H9 (cell line): Measurements from ENCODE around the gene HS6ST3. TPM values are rescaled to one million over a fixed set of nuclear protein-coding genes. Genes with fewer than 3 reads are reported as not detected.

ENCODE experiments used
- DNase-seq: peaks from one replicate; pipeline ENCODE4 v3.0.0-alpha.2; 2017
- H2AFZ ChIP-seq: one replicate; pipeline ENCODE4 v1.6.1; 2013; ENCODE audit warnings: mild to moderate bottlenecking, low read length, control low read depth, moderate library complexity
- H2AK5ac ChIP-seq: 2 replicates; pipeline ENCODE4 v1.6.1; 2013; ENCODE audit warnings: low read length, control low read depth, mixed read lengths; ENCODE audit not compliant: insufficient read length
- H2BK120ac ChIP-seq: one replicate; pipeline ENCODE4 v1.6.1; 2013; ENCODE audit warnings: low read depth, mild to moderate bottlenecking, low read length, control low read depth, inconsistent platforms; ENCODE audit not compliant: poor library complexity, severe bottlenecking
- H2BK12ac ChIP-seq: 2 replicates; pipeline ENCODE4 v1.6.1; 2013; ENCODE audit warnings: low read length, control low read depth, mixed read lengths, low read depth; ENCODE audit not compliant: insufficient read length
- H2BK15ac ChIP-seq: 2 replicates; pipeline ENCODE4 v1.6.1; 2013; ENCODE audit warnings: low read depth, low read length, control low read depth
- H2BK20ac ChIP-seq: one replicate; pipeline ENCODE4 v1.6.1; 2013; ENCODE audit warnings: low read depth, mild to moderate bottlenecking, low read length, control low read depth, inconsistent platforms; ENCODE audit not compliant: poor library complexity, severe bottlenecking
- H2BK5ac ChIP-seq: 2 replicates; pipeline ENCODE4 v1.6.1; 2013; ENCODE audit warnings: low read length, control low read depth, mixed read lengths; ENCODE audit not compliant: insufficient read length
- H3K14ac ChIP-seq: 2 replicates; pipeline ENCODE4 v1.6.1; 2013; ENCODE audit warnings: low read length, control low read depth; ENCODE audit not compliant: insufficient read depth
- H3K18ac ChIP-seq: 2 replicates; pipeline ENCODE4 v1.6.1; 2013; ENCODE audit warnings: low read depth, mild to moderate bottlenecking, mixed read lengths, low read length, control low read depth; ENCODE audit not compliant: insufficient read length
- H3K23ac ChIP-seq: 2 replicates; pipeline ENCODE4 v1.6.1; 2013; ENCODE audit warnings: low read length, control low read depth, mixed read lengths, low read depth; ENCODE audit not compliant: insufficient read length
- H3K23me2 ChIP-seq: 2 replicates; pipeline ENCODE4 v1.6.1; 2013; ENCODE audit warnings: low read depth, mild to moderate bottlenecking, mixed read lengths, low read length, control low read depth; ENCODE audit not compliant: insufficient read length, poor library complexity, severe bottlenecking
- H3K27ac ChIP-seq: 2 replicates; pipeline ENCODE4 v1.5.1; 2013; ENCODE audit warnings: low read length, control low read depth, mixed read lengths, low read depth; ENCODE audit not compliant: insufficient read length
- H3K27me3 ChIP-seq: 2 replicates; pipeline ENCODE4 v1.6.1; 2013; ENCODE audit warnings: low read length, control low read depth, inconsistent platforms; ENCODE audit not compliant: insufficient read depth
- H3K4ac ChIP-seq: 2 replicates; pipeline ENCODE4 v1.6.1; 2013; ENCODE audit warnings: low read depth, mild to moderate bottlenecking, control low read depth, inconsistent platforms, low read length, moderate library complexity
- H3K4me1 ChIP-seq: 2 replicates; pipeline ENCODE4 v1.6.1; 2013; ENCODE audit warnings: low read length, control low read depth, inconsistent platforms; ENCODE audit not compliant: insufficient read depth
- H3K4me2 ChIP-seq: 2 replicates; pipeline ENCODE4 v1.6.1; 2013; ENCODE audit warnings: low read length, control low read depth, mixed read lengths; ENCODE audit not compliant: insufficient read length, insufficient read depth
- H3K56ac ChIP-seq: 2 replicates; pipeline ENCODE4 v1.6.1; 2013; ENCODE audit warnings: low read depth, mild to moderate bottlenecking, mixed read lengths, low read length, control low read depth; ENCODE audit not compliant: insufficient read length
- H3K79me1 ChIP-seq: 2 replicates; pipeline ENCODE4 v1.6.1; 2013; ENCODE audit warnings: low read depth, mild to moderate bottlenecking, moderate library complexity, low read length, control low read depth, inconsistent platforms; ENCODE audit not compliant: insufficient read depth, poor library complexity, severe bottlenecking
- H3K79me2 ChIP-seq: 2 replicates; pipeline ENCODE4 v1.6.1; 2013; ENCODE audit warnings: low read length, control low read depth, inconsistent platforms; ENCODE audit not compliant: insufficient read depth
- H3K9ac ChIP-seq: 2 replicates; pipeline ENCODE4 v1.6.1; 2013; ENCODE audit warnings: low read length, control low read depth, mixed read lengths; ENCODE audit not compliant: insufficient read length; ENCODE audit errors: extremely low read depth
- H3K9me3 ChIP-seq: one replicate; pipeline ENCODE4 v1.6.1; 2013; ENCODE audit warnings: low read depth, low read length, inconsistent platforms; ENCODE audit not compliant: control insufficient read depth
- H3T11ph ChIP-seq: one replicate; pipeline ENCODE4 v1.6.1; 2013; ENCODE audit warnings: mild to moderate bottlenecking, low read length, control low read depth, inconsistent platforms
- H4K20me1 ChIP-seq: one replicate; pipeline ENCODE4 v1.6.1; 2013; ENCODE audit not compliant: control insufficient read depth, insufficient read length, insufficient read depth
- H4K5ac ChIP-seq: 2 replicates; pipeline ENCODE4 v1.6.1; 2013; ENCODE audit warnings: low read depth, mild to moderate bottlenecking, mixed read lengths, low read length, control low read depth; ENCODE audit not compliant: insufficient read length
- H4K8ac ChIP-seq: replicated peaks from 2 replicates; pipeline ENCODE4 v1.6.1; 2013; ENCODE audit warnings: low read length, control low read depth, mixed read lengths, low read depth; ENCODE audit not compliant: insufficient read length
- H4K91ac ChIP-seq: 2 replicates; pipeline ENCODE4 v1.6.1; 2013; ENCODE audit warnings: low read depth, mild to moderate bottlenecking, moderate library complexity, mixed read lengths, low read length, control low read depth; ENCODE audit not compliant: insufficient read length
- H3K27ac Mint-ChIP-seq, 3 experiments: 2 replicates in 2 of 3; 3 replicates in 1 of 3; pipeline ENCODE4 v1.8.0; 2020 to 2021; ENCODE audit warnings: mixed read lengths in 3 of 3, mild to moderate bottlenecking in 1 of 3, moderate library complexity in 1 of 3
- H3K27me3 Mint-ChIP-seq: 2 replicates; pipeline ENCODE4 v1.8.0; 2021; ENCODE audit warnings: low read depth, mild to moderate bottlenecking, moderate library complexity, mixed read lengths
- H3K36me3 Mint-ChIP-seq, 3 experiments: 2 replicates in 2 of 3; 3 replicates in 1 of 3; pipeline ENCODE4 v1.8.0; 2020 to 2021; ENCODE audit warnings: low read depth in 3 of 3, mixed read lengths in 3 of 3; ENCODE audit not compliant: insufficient read depth in 1 of 3
- H3K4me1 Mint-ChIP-seq, 2 experiments: 2 replicates each; pipeline ENCODE4 v1.8.0; 2020; ENCODE audit warnings: mixed read lengths in 2 of 2
- H3K4me3 Mint-ChIP-seq, 2 experiments: 2 replicates in 1 of 2; 3 replicates in 1 of 2; pipeline ENCODE4 v1.8.0; 2020 to 2021; ENCODE audit warnings: mild to moderate bottlenecking in 2 of 2, mixed read lengths in 2 of 2, moderate library complexity in 1 of 2
- H3K9me3 Mint-ChIP-seq, 2 experiments: 2 replicates in 1 of 2; 3 replicates in 1 of 2; pipeline ENCODE4 v1.8.0; 2020; ENCODE audit warnings: mild to moderate bottlenecking in 2 of 2, mixed read lengths in 2 of 2, moderate library complexity in 1 of 2
- WGBS: extraction: QIAGEN DNeasy Blood & Tissue Kit; methylation state at CpG from one replicate; pipeline ENCODE4 v1.1.7; 2013; ENCODE audit warnings: missing lambda C conversion rate, low lambda C conversion rate, mixed read lengths; ENCODE audit not compliant: insufficient read length; ENCODE audit errors: extremely low coverage; 5-methylcytosine and 5-hydroxymethylcytosine counted together
- total RNA-seq: library from RNA; stranded (reverse); gene quantifications from 2 replicates; pipeline ENCODE4 v1.2.1, GENCODE V29; 2021
- TF ChIP-seq, protein P1 (sequence below): fragments of 200-600 bp; sonication (generic); conservative IDR thresholded peaks from 3 replicates; pipeline ENCODE4 v1.8.0; 2021; ENCODE audit warnings: antibody characterized with exemption, mild to moderate bottlenecking

Gene HS6ST3
- total RNA-seq, 1 experiment from 2014 or later, result 0.44 TPM

GRCh38 chr13:96811049-96811448 is 721.1 kb downstream of the HS6ST3 start:
- no peaks in the 10 kb centered on the region for H3K4me1 Mint-ChIP-seq
- H3K4me3 Mint-ChIP-seq, result no peak overlapping the region
- H2BK20ac ChIP-seq, result no peak overlapping the region

More at GRCh38 chr13:96811049-96811448, 721.1 kb downstream of the HS6ST3 start:
- H3K27me3 ChIP-seq, result no peaks in the 10 kb centered on the region
- no peak overlapping the region for H4K91ac ChIP-seq
- no peak overlapping the region for H2AFZ ChIP-seq
- no peak overlapping the region for H2BK12ac ChIP-seq
- Mint-ChIP-seq H3K27me3 (no peaks in the 10 kb centered on the region), H3K9me3 (peaks cover 4 to 5% of the 10 kb centered on the region in 2 experiments; a peak in 4 of 5 replicates), H3K27ac (no peak overlapping the region), H3K36me3 (peaks cover 0 to 10% (median 0%) of the 10 kb centered on the region in 3 experiments; a peak in 5 of 7 replicates)
- H2AK5ac ChIP-seq, result no peak overlapping the region
- no peak overlapping the region for H2BK5ac ChIP-seq
- H3K4ac ChIP-seq, result no peak overlapping the region
- H3K14ac ChIP-seq, result no peak overlapping the region
- no peaks in the 10 kb centered on the region for H3K9me3 ChIP-seq
- no CpG with 5 or more reads among the region's 5 CpGs for WGBS
- H3K18ac ChIP-seq, result no peak overlapping the region
- no peak overlapping the region for H4K8ac ChIP-seq
- H3K4me2 ChIP-seq, result no peak overlapping the region
- no peaks in the 10 kb centered on the region for H3K23me2 ChIP-seq
- no peaks in the 10 kb centered on the region for H3K79me1 ChIP-seq
- peaks cover 2% of the 10 kb centered on the region; the same call in 1 of the 2 replicates for H3K4me1 ChIP-seq
- H2BK15ac ChIP-seq, result no peak overlapping the region
- no peak overlapping the region for H4K5ac ChIP-seq
- no peaks in the 10 kb centered on the region for H3K79me2 ChIP-seq
- H3K23ac ChIP-seq, result no peak overlapping the region
- no peak overlapping the region for H3K9ac ChIP-seq
- DNase-seq, result no peak
- H3K56ac ChIP-seq, result no peak overlapping the region
- H3K27ac ChIP-seq, result no peak overlapping the region
- TF ChIP-seq, protein P1, sequence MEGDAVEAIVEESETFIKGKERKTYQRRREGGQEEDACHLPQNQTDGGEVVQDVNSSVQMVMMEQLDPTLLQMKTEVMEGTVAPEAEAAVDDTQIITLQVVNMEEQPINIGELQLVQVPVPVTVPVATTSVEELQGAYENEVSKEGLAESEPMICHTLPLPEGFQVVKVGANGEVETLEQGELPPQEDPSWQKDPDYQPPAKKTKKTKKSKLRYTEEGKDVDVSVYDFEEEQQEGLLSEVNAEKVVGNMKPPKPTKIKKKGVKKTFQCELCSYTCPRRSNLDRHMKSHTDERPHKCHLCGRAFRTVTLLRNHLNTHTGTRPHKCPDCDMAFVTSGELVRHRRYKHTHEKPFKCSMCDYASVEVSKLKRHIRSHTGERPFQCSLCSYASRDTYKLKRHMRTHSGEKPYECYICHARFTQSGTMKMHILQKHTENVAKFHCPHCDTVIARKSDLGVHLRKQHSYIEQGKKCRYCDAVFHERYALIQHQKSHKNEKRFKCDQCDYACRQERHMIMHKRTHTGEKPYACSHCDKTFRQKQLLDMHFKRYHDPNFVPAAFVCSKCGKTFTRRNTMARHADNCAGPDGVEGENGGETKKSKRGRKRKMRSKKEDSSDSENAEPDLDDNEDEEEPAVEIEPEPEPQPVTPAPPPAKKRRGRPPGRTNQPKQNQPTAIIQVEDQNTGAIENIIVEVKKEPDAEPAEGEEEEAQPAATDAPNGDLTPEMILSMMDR, result no peak
- no peak overlapping the region for H3T11ph ChIP-seq
- no peaks in the 10 kb centered on the region for H4K20me1 ChIP-seq
- H2BK120ac ChIP-seq, result no peak overlapping the region
